ENCODE measurements around the gene PRKCI.

DNA sequence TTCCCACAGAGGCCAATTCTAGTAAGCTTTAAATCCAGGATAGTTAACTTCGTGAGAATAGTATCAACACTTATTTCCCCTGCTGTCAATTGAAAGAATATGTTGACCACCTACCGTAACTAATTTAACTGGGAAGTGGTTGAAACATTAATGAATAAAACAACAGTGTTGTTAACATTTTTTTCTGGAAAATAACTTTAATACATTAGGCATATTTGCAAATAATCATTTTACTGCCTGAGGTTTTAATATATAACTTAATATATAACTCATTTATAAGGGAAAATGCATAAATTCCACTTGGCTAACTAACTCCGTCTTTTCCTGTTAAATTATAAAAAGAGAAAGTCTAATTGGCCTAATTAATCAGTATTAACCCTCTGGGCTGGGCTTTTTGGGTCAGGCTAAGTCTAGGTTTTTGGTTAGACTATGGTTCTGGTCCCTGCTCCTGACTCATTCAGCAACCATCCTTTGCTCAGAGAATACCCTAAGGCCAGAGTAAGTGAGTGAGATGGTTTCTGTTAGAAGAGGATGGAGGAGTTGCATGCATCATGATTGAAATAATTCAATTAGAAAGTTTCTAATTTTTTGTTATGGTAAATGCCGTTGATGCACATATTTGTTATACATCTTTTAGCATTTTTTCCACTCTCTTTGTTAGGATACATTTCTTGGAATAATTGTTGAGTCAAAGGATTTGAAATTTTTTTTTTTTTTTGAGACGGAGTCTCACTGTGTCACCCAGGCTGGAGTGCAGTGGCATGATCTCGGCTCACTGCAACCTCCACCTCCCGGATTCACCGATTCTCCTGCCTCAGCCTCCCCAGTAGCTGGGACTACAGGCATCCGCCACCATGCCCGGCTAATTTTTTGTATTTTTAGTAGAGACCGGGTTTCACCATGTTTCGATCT is 124.5 kb downstream of the PRKCI start:
- TF ChIP-seq POLR2AphosphoS5 (IDR thresholded peaks at IDR 0.05; ENCODE audit: low read depth, low read length), result no peak
- no peak for TF ChIP-seq POLR2A (IDR thresholded peaks at IDR 0.05; ENCODE audit: low read depth, low read length)
- no peak for TF ChIP-seq TAF1 (IDR thresholded peaks at IDR 0.05; ENCODE audit: borderline replicate concordance, low read depth, low read length)
